OCI-LY3 (cell line): ENCODE results near the gene PLCB2.

Experiments used
- H2AFZ ChIP-seq: fragments of 200-600, 300-600 bp; shearing (Covaris generic); 2 replicates; pipeline ENCODE4 v1.6.0; 2014; ENCODE audit warnings: antibody characterized with exemption, low read depth, low read length
- H3K27ac ChIP-seq: fragments of 200-600, 300-600 bp; sonication (generic); 2 replicates; pipeline ENCODE4 v1.5.1; 2014; ENCODE audit warnings: mild to moderate bottlenecking, low read length, moderate library complexity, mixed read lengths
- H3K27me3 ChIP-seq: fragments of 200-600, 300-600 bp; sonication (generic); 2 replicates; pipeline ENCODE4 v1.6.1; 2014; ENCODE audit warnings: low read depth, low read length, mixed read lengths
- H3K36me3 ChIP-seq: fragments of 200-600, 300-600 bp; sonication (generic); replicated peaks from 2 replicates; pipeline ENCODE3; 2014; ENCODE audit warnings: low read depth, low read length, mixed read lengths
- H3K4me1 ChIP-seq: fragments of 300-600, 200-600 bp; sonication (generic); 2 replicates; pipeline ENCODE4 v1.6.1; 2014; ENCODE audit warnings: low read length, mixed read lengths
- H3K4me2 ChIP-seq: fragments of 200-600, 300-600 bp; sonication (generic); 2 replicates; pipeline ENCODE4 v1.6.1; 2014; ENCODE audit warnings: low read length, mixed read lengths
- H3K4me3 ChIP-seq: fragments of 300-600, 200-600 bp; sonication (generic); 2 replicates; pipeline ENCODE4 v1.5.1; 2014; ENCODE audit warnings: antibody characterized with exemption, mild to moderate bottlenecking, low read length, moderate library complexity
- H3K79me2 ChIP-seq: fragments of 300-600, 200-600 bp; shearing (Covaris generic); 2 replicates; pipeline ENCODE4 v1.6.1; 2014; ENCODE audit warnings: mild to moderate bottlenecking, low read length, mixed read lengths
- H3K9ac ChIP-seq: fragments of 300-600, 200-600 bp; shearing (Covaris generic); 2 replicates; pipeline ENCODE4 v1.6.0; 2014; ENCODE audit warnings: mild to moderate bottlenecking, low read length, moderate library complexity
- H3K9me3 ChIP-seq: fragments of 200-600, 300-600 bp; shearing (Covaris generic); 2 replicates; pipeline ENCODE4 v1.6.1; 2014; ENCODE audit warnings: low read length, mixed read lengths; ENCODE audit not compliant: insufficient read depth
- H4K20me1 ChIP-seq: fragments of 200-600, 300-600 bp; sonication (generic); 2 replicates; pipeline ENCODE4 v1.6.1; 2016; ENCODE audit warnings: low read length, mixed read lengths; ENCODE audit not compliant: insufficient read depth
- CTCF ChIP-seq: fragments of 200-600, 300-600 bp; sonication (generic); IDR thresholded peaks from 2 replicates; pipeline ENCODE4 v1.5.1; 2014; ENCODE audit warnings: antibody characterized with exemption, low read length, low read depth
- EZH2phosphoT487 ChIP-seq: fragments of 200-600 bp; shearing (Covaris generic); IDR thresholded peaks from 2 replicates; pipeline ENCODE4 v1.6.1; 2018; ENCODE audit warnings: antibody characterized with exemption, mixed run types, low read depth

Gene PLCB2

GRCh38 chr15:40258544-40258943, 49.2 kb downstream of the PLCB2 start:
- H4K20me1 ChIP-seq, result no peaks in the 10 kb centered on the region
- H3K4me2 ChIP-seq, result no peak overlapping the region
- no peaks in the 10 kb centered on the region for H3K9me3 ChIP-seq
- TF ChIP-seq EZH2phosphoT487 (no peak), CTCF (no peak)
- H3K4me3 ChIP-seq, result no peak overlapping the region
- no peaks in the 10 kb centered on the region for H3K36me3 ChIP-seq
- no peak overlapping the region for H3K27ac ChIP-seq
- H3K9ac ChIP-seq, result no peak overlapping the region
- no peak overlapping the region for H2AFZ ChIP-seq
- no peaks in the 10 kb centered on the region for H3K79me2 ChIP-seq
- no peaks in the 10 kb centered on the region for H3K27me3 ChIP-seq
- H3K4me1 ChIP-seq, result peaks cover 2% of the 10 kb centered on the region

- no peak overlapping the region for H2AFZ ChIP-seq
- no peak overlapping the region for H3K27ac ChIP-seq
- no peaks in the 10 kb centered on the region for H4K20me1 ChIP-seq
- no peaks in the 10 kb centered on the region for H3K36me3 ChIP-seq
- no peak overlapping the region for H3K4me3 ChIP-seq
- H3K79me2 ChIP-seq, result no peaks in the 10 kb centered on the region
- H3K9me3 ChIP-seq, result no peaks in the 10 kb centered on the region
- TF ChIP-seq EZH2phosphoT487 (no peak), CTCF (no peak)
- H3K4me1 ChIP-seq, result peaks cover 6% of the 10 kb centered on the region
- no peaks in the 10 kb centered on the region for H3K27me3 ChIP-seq
- no peak overlapping the region for H3K9ac ChIP-seq
- no peak overlapping the region for H3K4me2 ChIP-seq
These were observed 49.9 kb downstream of the PLCB2 start for GRCh38 chr15:40257656-40258450.

- H3K27me3 ChIP-seq, result peaks cover 7% of the 10 kb centered on the region
- no peaks in the 10 kb centered on the region for H3K9me3 ChIP-seq
- no peaks in the 10 kb centered on the region for H3K36me3 ChIP-seq
- H4K20me1 ChIP-seq, result no peaks in the 10 kb centered on the region
- H3K4me2 ChIP-seq, result no peak overlapping the region
- no peak overlapping the region for H3K4me3 ChIP-seq
- H3K27ac ChIP-seq, result no peak overlapping the region
- peaks cover 6% of the 10 kb centered on the region for H3K4me1 ChIP-seq
- H3K9ac ChIP-seq, result no peak overlapping the region
- TF ChIP-seq EZH2phosphoT487 (no peak), CTCF (no peak)
- no peaks in the 10 kb centered on the region for H3K79me2 ChIP-seq
- no peak overlapping the region for H2AFZ ChIP-seq
These were observed 51.0 kb downstream of the PLCB2 start for GRCh38 chr15:40256638-40257235.

GRCh38 chr15:40255033-40255432, 52.7 kb downstream of the PLCB2 start:
- Histone ChIP-seq H3K4me3 (no peak overlapping the region), H3K27me3 (peaks cover 8% of the 10 kb centered on the region), H3K79me2 (no peaks in the 10 kb centered on the region), H3K36me3 (no peaks in the 10 kb centered on the region), H2AFZ (no peak overlapping the region), H4K20me1 (no peaks in the 10 kb centered on the region), H3K27ac (no peak overlapping the region), H3K4me1 (peaks cover 6% of the 10 kb centered on the region), H3K9ac (no peak overlapping the region), H3K4me2 (no peak overlapping the region), H3K9me3 (no peaks in the 10 kb centered on the region)
- TF ChIP-seq EZH2phosphoT487 (no peak), CTCF (no peak)
